Thyroid gland (tissue), 4 donors: ENCODE results near the gene LOXHD1. TPM values are rescaled to one million over a fixed set of nuclear protein-coding genes. Genes with fewer than 3 reads are reported as not detected.

Experiments
- DNase-seq, 2 donors: peaks; one replicate each; pipeline ENCODE4 v3.0.0-alpha.2; 2019
- H3K27ac ChIP-seq, 3 donors: fragments of 200-600 bp; sonication (generic); 1 replicate in 2 of 3; 2 replicates in 1 of 3; pipeline ENCODE4 v1.5.1; 2016 to 2019; ENCODE audit warnings: mild to moderate bottlenecking in 1 of 3, moderate library complexity in 1 of 3
- H3K27me3 ChIP-seq: fragments of 200-600 bp; sonication (generic); one replicate; pipeline ENCODE4 v1.5.1; 2019
- H3K36me3 ChIP-seq, 2 donors: fragments of 200-600 bp; sonication (generic); one replicate each; pipeline ENCODE4 v1.5.1; 2016 to 2019
- H3K4me1 ChIP-seq, 2 donors: fragments of 200-600 bp; sonication (generic); one replicate each; pipeline ENCODE4 v1.5.1; 2017 to 2019
- H3K4me3 ChIP-seq, 3 donors: fragments of 200-600 bp; sonication (generic); replicated peaks in 1 of 3; 1 replicate in 2 of 3; 2 replicates in 1 of 3; pipeline ENCODE4 v1.5.1; 2016; ENCODE audit warnings: mild to moderate bottlenecking in 1 of 3
- H3K9me3 ChIP-seq: fragments of 200-600 bp; sonication (generic); one replicate; pipeline ENCODE4 v1.5.1; 2017
- CTCF ChIP-seq, 6 experiments: fragments of 200-600 bp in 3 of 6; fragments of 450-650 bp in 3 of 6; sonication (generic) in 3 of 6; IDR thresholded peaks; one replicate each; pipeline ENCODE4 v1.5.1; 2016 to 2019; ENCODE audit warnings: antibody characterized with exemption in 6 of 6, mild to moderate bottlenecking in 2 of 6, inconsistent platforms in 1 of 6, moderate library complexity in 1 of 6
- POLR2A ChIP-seq, 2 donors: fragments of 450-650 bp; IDR thresholded peaks; one replicate each; pipeline ENCODE4 v1.6.1; 2017; ENCODE audit warnings: antibody characterized with exemption in 2 of 2, mild to moderate bottlenecking in 2 of 2, moderate library complexity in 1 of 2
- WGBS, 2 donors: methylation state at CpG; one replicate each; pipeline ENCODE4 v1.1.5; 2017; 5-methylcytosine and 5-hydroxymethylcytosine counted together
- intact Hi-C: fragments of 100-400 bp; cut with DNase I; formaldehyde crosslinking; loops from one replicate; pipeline ENCODE4 v1.15.1; 2023
- total RNA-seq, 4 donors: library from RNA; depleted of rRNA; stranded (reverse); fragments of >200 nt; gene quantifications; one replicate each; pipeline ENCODE4 v1.2.3, GENCODE V29; 2016

LOXHD1 gene
- total RNA-seq, 4 donors from 2014 or later: 0.11 to 0.83 (median 0.32) TPM

- H3K9me3 ChIP-seq: no peaks in the 10 kb centered on the region
- peaks cover 15 to 33% of the 10 kb centered on the region in 2 donors for H3K4me1 ChIP-seq
- no peak overlapping the region for H3K4me3 ChIP-seq
- TF ChIP-seq CTCF (IDR thresholded peaks at IDR 0.05) (no peak), POLR2A (IDR thresholded peaks at IDR 0.05) (no peak)
- H3K27ac ChIP-seq: no peak overlapping the region
- 77 to 90% methylated on average over 5 of the region's 5 CpGs for WGBS, 2 donors
- intact Hi-C loops: no loop called here
- DNase-seq: no peak
- H3K36me3 ChIP-seq: no peaks in the 10 kb centered on the region
- H3K27me3 ChIP-seq: no peaks in the 10 kb centered on the region
Observed at GRCh38 chr18:46570134-46570533, 86.9 kb downstream of the LOXHD1 start.

GRCh38 chr18:46569211-46569610, 87.8 kb downstream of the LOXHD1 start:
- H3K9me3 ChIP-seq: no peaks in the 10 kb centered on the region
- WGBS, 2 donors: 90 to 92% methylated on average over 7 of the region's 7 CpGs
- no peak overlapping the region for H3K4me3 ChIP-seq
- no peak for TF ChIP-seq CTCF (IDR thresholded peaks at IDR 0.05)
- no peak for TF ChIP-seq POLR2A (IDR thresholded peaks at IDR 0.05)
- DNase-seq: no peak
- H3K27me3 ChIP-seq: no peaks in the 10 kb centered on the region
- peaks cover 12 to 24% of the 10 kb centered on the region in 2 donors for H3K4me1 ChIP-seq
- H3K36me3 ChIP-seq: no peaks in the 10 kb centered on the region
- H3K27ac ChIP-seq: no peak overlapping the region
- intact Hi-C loops: no loop called here

GRCh38 chr18:46567196-46567595, 89.8 kb downstream of the LOXHD1 start:
- no peaks in the 10 kb centered on the region for H3K9me3 ChIP-seq
- peak overlapping the region; percentile 77 to 92 (median 83) for H3K27ac ChIP-seq
- intact Hi-C loops: no loop called here
- DNase-seq: peak; percentile 86 to 90
- WGBS, 2 donors: 25 to 29% methylated on average over 2 of the region's 2 CpGs
- H3K4me3 ChIP-seq: no peak overlapping the region
- H3K4me1 ChIP-seq: peaks cover 3 to 12% of the 10 kb centered on the region in 2 donors
- H3K36me3 ChIP-seq: no peaks in the 10 kb centered on the region
- no peaks in the 10 kb centered on the region for H3K27me3 ChIP-seq
- no peak for TF ChIP-seq CTCF (IDR thresholded peaks at IDR 0.05)
- TF ChIP-seq POLR2A (IDR thresholded peaks at IDR 0.05): no peak

DNA sequence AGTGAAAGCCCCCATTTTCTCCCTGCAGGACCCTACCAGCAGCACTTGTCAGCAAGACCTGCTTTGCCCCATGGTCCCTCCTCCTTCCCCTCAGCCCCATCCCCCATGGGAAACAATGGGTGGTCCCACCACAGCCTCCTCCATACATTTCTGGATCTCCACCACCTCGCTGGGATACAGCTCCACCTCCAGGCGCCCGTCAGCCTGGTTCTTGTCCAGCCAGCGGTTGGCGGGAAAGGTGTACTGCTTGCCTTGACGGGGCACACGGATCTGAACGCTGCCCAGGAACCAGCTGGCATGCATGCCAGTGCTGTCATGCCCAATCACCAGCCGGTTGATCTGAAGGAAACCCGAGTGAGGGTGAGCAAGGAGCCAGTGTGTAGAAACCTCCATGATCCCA, 90.9 kb downstream of the LOXHD1 start:
- 87 to 90% methylated on average over 10 of the region's 10 CpGs for WGBS, 2 donors
- Histone ChIP-seq H3K27ac (peak overlapping the region in 1 of 3 donors; percentile 51), H3K9me3 (no peaks in the 10 kb centered on the region), H3K36me3 (no peaks in the 10 kb centered on the region), H3K4me1 (peaks cover 3 to 12% of the 10 kb centered on the region in 2 donors), H3K27me3 (no peaks in the 10 kb centered on the region), H3K4me3 (no peak overlapping the region)
- no peak for TF ChIP-seq CTCF (IDR thresholded peaks at IDR 0.05)
- TF ChIP-seq POLR2A (IDR thresholded peaks at IDR 0.05): no peak
- intact Hi-C loops: no loop called here
- DNase-seq: no peak

DNA sequence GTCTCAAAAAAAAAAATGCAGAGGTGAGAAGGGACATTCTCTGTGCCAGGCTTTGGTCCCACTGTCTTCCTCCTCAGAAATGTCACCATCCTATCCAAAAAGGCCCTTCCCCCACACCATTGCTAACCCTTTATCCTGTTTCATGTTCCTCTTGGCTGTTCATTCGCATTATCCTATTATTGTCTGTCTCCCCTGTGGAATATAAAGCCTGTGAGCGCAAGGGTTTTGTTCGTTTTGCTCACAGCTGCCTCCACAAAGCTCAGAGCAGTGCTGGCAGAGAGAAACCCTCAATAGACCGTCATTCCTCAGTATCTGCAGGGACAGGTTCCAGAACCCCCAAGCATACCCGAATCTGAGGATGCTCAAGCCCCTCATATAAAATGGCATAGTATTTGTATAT, 91.8 kb downstream of the LOXHD1 start:
- DNase-seq: no peak
- H3K27ac ChIP-seq: no peak overlapping the region
- no peak for TF ChIP-seq CTCF (IDR thresholded peaks at IDR 0.05)
- WGBS, 2 donors: 75 to 81% methylated on average over 5 of the region's 5 CpGs
- no peak overlapping the region for H3K4me3 ChIP-seq
- intact Hi-C loops: no loop called here
- H3K27me3 ChIP-seq: no peaks in the 10 kb centered on the region
- H3K36me3 ChIP-seq: no peaks in the 10 kb centered on the region
- no peaks in the 10 kb centered on the region for H3K9me3 ChIP-seq
- H3K4me1 ChIP-seq: peaks cover 3 to 12% of the 10 kb centered on the region in 2 donors
